GM04504 (cell line): Measurements from ENCODE around the gene LRMDA.
"Not testable (repeated sequence)": the region's sequence is repeated elsewhere in the genome, so short reads cannot be mapped to it uniquely, and the experiment has no call there.

Experiments
- DNase-seq: peaks from one replicate; pipeline ENCODE4 v3.0.0-alpha.2; 2012; ENCODE audit warnings: low read depth

The LRMDA gene

GRCh38 chr10:76497666-76498065, 1066.2 kb downstream of the LRMDA start:
- no peak for DNase-seq

- no peak for DNase-seq
Observed at GRCh38 chr10:76504823-76505222, 1073.4 kb downstream of the LRMDA start.

GRCh38 chr10:76509446-76509845, 1078.0 kb downstream of the LRMDA start:
- DNase-seq: no peak

DNA sequence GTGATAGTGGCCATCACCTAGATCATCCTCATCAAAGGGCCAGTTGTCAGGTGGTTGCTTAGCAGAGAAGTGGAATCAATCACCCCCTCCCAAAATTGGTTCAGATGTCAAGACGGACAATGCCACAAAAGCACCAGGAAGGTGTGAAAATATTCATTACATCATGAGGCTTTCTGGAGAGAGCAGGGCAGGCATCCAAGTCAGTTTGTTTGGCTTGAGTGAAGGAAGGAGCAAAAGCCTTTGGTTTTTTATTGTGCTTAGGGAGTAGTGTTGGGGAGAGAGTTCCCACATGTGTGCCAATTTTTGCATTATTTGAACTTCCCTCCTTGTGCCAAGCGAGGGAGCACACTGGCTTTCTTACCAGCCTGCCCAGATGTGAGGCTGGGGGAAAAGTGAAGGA, 1082.9 kb downstream of the LRMDA start:
- no peak for DNase-seq

DNA sequence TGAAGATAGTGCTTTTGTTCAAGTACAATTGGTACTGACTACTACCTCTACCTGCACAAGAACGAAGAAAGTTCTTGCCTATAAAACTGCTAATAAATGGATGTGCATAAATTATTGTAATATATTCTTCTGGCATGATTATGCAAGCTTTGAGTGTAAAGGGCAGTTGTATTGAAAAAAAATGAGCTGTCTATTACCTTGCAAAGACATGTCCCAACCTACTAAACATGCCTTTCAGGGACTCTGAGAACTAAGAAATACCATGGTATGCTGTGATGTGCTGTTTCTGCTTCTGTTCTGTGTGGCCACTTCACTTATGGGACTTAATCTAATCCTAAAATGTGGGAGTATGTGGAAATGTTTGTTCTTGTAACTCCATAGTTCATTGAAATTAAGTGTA, 1083.4 kb downstream of the LRMDA start:
- DNase-seq: no peak

GRCh38 chr10:76522547-76522946, 1091.1 kb downstream of the LRMDA start:
- DNase-seq: no peak

DNA sequence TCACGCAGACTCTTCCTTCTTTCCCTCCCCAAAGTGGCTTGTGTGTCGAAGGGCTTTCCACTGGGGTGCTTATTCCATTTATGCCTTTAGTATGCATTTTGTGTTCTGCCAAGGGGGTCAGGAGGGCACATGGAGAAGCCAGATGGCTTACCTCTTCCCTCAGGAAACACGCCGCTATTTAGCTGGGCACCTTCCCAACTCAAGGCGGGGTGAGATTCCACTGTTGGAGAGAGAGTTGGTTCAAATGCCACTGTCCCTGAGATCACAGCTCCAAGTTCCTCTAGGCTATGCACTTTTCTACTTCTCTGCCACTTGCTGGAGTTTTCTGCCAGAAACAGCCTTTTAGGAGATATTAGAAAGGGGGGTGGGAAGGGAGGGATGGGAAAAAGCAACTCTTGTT, 1091.8 kb downstream of the LRMDA start:
- DNase-seq: no peak

- DNase-seq: no peak
Observed at GRCh38 chr10:76523791-76524351, 1092.4 kb downstream of the LRMDA start.

- DNase-seq: not testable (repeated sequence)
Observed at GRCh38 chr10:76526833-76527232, 1095.4 kb downstream of the LRMDA start.

DNA sequence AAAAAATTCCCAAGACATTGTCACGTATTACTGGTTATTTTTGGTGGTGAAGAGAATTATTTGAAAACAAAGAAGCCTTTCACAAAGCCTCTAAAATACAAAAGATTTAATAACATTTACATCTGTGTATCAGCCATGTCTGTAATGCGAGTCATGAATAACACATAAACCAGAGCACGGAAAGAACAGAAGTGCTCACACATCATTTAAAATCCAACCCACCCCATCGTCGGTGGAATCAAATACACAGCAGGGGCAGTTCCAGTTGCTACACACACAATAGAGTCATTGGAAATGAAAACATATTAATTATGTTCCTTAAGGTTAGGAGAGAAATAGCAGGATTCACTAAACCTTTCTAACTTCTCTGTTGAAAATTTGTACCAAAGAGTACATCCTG, 1108.9 kb downstream of the LRMDA start:
- DNase-seq: no peak

- no peak for DNase-seq
Observed at GRCh38 chr10:76540786-76541185, 1109.4 kb downstream of the LRMDA start.

DNA sequence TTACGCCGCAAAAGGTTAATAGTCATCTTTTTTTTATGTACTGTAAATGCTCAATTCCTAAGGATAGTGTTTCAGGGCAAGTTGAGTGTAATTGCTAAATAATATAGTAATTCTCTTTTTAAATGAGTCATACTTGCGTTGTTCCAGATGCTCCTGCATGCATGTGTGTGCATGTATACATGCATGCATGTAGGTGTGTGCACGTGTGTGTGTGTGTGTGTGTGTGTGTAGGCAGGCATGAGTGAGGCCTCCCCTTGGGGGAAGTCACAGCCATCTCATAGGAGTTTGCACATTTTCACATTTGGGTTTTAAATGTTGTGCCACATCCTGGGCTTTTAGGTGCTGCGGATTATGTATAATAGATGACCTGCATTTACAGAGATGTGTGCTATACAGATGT, 1110.4 kb downstream of the LRMDA start:
- no peak for DNase-seq

DNA sequence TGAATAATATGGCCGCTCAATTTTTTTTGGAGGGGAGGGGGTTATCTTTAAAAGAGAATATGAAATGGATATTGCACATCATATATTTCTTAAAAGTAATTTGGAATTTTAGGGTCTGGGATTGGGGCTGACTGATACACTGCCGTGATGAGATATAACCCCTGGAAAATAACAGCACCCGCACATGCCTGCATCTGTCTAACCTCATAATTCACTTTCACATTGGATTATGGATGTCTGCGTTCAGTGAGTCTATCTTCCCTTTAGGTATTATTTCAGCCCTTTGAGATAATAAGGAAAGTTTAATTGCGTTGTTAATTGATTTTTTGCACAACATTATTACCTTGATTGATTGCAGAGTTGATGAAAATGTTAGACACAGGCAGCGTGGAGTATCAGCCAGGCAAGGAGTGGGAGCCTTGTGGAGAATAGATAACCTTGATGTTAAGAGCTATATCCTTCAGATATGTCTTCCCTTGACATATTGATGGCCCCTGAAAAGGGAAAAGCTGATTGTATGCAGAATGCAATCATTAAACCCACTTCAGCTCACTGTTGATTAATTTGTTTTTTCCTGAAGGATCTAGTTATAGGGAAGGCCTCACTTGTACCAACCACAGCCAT, 1111.0 kb downstream of the LRMDA start:
- DNase-seq: no peak

GRCh38 chr10:76543655-76544054, 1112.2 kb downstream of the LRMDA start:
- DNase-seq: no peak

DNA sequence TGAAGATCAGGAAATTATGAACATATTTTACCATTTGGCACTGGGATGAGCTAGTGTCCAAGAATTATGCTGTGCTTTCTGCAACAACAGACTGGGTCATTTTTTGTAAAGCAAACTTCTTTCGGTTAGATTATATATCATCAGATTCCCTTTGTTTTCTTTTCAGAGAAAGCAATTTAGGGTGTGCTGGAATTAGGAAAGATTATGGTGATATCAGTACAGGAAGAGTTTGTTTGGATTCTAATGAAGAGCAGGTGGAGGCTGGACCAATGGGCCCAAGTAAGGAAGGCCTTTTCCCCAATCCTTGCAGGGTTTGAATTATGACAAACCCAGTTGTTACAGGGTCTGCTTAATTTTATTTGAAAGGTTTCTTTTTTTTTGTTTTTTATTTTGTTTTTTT, 1113.4 kb downstream of the LRMDA start:
- no peak for DNase-seq

DNA sequence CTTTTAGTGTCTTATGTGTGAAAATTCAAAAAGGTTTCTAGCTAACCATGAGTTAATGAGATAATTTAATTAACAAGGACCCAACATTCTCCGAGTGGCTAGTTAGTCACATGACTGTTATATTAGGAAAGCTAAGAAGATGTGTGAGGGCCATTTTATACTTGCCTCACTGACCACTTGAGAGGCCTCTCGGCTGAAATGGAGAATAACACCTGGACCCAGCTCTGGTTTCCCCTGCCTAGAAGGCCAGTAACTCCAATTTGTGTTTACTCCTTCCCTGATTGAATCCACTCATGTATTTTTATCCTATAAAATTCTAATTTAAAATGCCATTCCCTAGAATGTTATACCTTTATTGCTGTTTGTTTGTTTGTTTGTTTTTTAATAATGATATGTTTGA, 1115.0 kb downstream of the LRMDA start:
- DNase-seq: no peak

- peak; percentile 56 for DNase-seq
Observed at GRCh38 chr10:76547352-76547972, 1116.0 kb downstream of the LRMDA start.

- no peak for DNase-seq
Observed at GRCh38 chr10:76548716-76549115, 1117.3 kb downstream of the LRMDA start.

- no peak for DNase-seq
Observed at GRCh38 chr10:76549171-76549570, 1117.7 kb downstream of the LRMDA start.

DNA sequence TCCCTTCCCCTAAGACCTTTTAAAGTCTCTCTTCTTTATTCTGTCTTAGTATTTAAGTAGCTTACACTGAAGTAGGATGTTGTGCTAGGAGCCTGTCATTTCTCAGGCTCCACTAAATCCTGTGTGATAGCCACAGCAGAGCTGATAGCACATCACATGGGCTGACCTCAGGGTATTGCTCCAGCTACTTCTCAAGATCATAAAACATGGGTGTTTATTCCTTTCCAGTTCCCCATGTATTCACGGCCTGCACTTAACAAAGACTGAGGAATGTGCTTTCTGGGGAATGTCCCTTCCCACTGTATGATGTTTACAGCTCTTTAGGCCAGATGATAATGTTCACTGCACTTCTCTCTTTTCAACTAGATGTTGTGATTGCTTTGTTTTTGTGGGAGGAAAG, 1119.4 kb downstream of the LRMDA start:
- DNase-seq: no peak

DNA sequence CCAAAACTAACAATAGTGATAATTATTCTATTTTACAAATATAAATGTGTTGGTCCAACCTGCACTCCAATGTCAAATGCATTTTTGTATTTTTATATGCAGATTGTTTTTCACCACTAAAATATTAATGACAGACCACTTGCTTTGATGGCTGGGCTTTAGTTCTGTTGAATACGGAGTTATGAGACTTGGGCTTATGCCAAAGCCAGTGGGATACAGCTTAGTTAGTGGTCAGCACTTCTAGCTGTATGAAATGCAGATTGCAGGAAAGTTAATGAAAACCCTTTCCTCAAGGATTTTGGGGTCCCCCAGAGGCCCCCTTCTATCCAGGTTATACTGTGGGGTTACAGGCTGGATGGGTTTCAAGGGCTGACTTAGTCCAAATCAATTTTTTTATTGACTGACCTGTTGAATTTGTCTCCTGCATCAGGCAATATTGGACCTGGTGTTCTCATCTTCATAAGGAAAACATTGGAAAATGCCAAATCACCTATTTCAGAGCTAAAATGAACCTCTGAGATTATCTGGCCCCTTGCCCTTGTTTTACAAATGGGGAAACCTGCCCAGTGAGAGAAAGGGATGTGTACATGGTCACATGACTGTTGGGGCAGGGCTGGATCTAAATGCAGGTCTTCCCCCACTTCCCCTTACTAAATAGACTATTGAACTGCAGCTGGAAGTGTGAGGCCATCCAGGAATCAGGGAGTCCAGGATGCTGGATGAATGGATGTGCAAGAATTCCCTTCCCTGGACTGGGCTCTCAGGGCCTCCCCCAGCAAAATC, 1120.9 kb downstream of the LRMDA start:
- DNase-seq: no peak

GRCh38 chr10:76553263-76554032, 1122.0 kb downstream of the LRMDA start:
- DNase-seq: no peak
